Skeletal muscle tissue (tissue), 4 donors: ENCODE data around the gene SYDE2. TPM values are rescaled to one million over a fixed set of nuclear protein-coding genes. Genes with fewer than 3 reads are reported as not detected.
"Not testable (repeated sequence)": the region's sequence is repeated elsewhere in the genome, so short reads cannot be mapped to it uniquely, and the experiment has no call there.

Experiments used
- H3K27ac ChIP-seq: one replicate; pipeline ENCODE4 v1.7.0; 2013; ENCODE audit warnings: mild to moderate bottlenecking, low read depth, low read length, inconsistent platforms
- H3K27me3 ChIP-seq, 3 donors: one replicate each; pipeline ENCODE4 v1.7.0; 2013; ENCODE audit warnings: low read length in 3 of 3; ENCODE audit not compliant: control insufficient read depth in 3 of 3, insufficient read depth in 3 of 3
- H3K36me3 ChIP-seq, 3 donors: one replicate each; pipeline ENCODE4 v1.7.0; 2013; ENCODE audit warnings: low read length in 3 of 3; ENCODE audit not compliant: control insufficient read depth in 3 of 3, insufficient read depth in 3 of 3
- H3K4me1 ChIP-seq, 3 donors: one replicate each; pipeline ENCODE4 v1.7.0; 2013; ENCODE audit warnings: low read length in 3 of 3, mild to moderate bottlenecking in 3 of 3; ENCODE audit not compliant: control insufficient read depth in 3 of 3, insufficient read depth in 3 of 3
- H3K4me3 ChIP-seq, 3 donors: one replicate each; pipeline ENCODE4 v1.7.0; 2013; ENCODE audit warnings: low read length in 3 of 3
- H3K9ac ChIP-seq, 3 donors: one replicate each; pipeline ENCODE4 v1.7.0; 2013; ENCODE audit warnings: low read length in 3 of 3, mild to moderate bottlenecking in 3 of 3, moderate library complexity in 2 of 3, low read depth in 1 of 3
- H3K9me3 ChIP-seq, 3 donors: one replicate each; pipeline ENCODE4 v1.7.0; 2013; ENCODE audit warnings: low read length in 3 of 3; ENCODE audit not compliant: control insufficient read depth in 3 of 3
- total RNA-seq: library from RNA; depleted of rRNA; stranded (reverse); fragments of >200 nt; gene quantifications from one replicate; pipeline ENCODE4 v1.2.3, GENCODE V29; 2014
- donor health status: Osteomylitis.

SYDE2 gene
- total RNA-seq, 1 donor from 2014 or later, result 5.2 TPM

DNA sequence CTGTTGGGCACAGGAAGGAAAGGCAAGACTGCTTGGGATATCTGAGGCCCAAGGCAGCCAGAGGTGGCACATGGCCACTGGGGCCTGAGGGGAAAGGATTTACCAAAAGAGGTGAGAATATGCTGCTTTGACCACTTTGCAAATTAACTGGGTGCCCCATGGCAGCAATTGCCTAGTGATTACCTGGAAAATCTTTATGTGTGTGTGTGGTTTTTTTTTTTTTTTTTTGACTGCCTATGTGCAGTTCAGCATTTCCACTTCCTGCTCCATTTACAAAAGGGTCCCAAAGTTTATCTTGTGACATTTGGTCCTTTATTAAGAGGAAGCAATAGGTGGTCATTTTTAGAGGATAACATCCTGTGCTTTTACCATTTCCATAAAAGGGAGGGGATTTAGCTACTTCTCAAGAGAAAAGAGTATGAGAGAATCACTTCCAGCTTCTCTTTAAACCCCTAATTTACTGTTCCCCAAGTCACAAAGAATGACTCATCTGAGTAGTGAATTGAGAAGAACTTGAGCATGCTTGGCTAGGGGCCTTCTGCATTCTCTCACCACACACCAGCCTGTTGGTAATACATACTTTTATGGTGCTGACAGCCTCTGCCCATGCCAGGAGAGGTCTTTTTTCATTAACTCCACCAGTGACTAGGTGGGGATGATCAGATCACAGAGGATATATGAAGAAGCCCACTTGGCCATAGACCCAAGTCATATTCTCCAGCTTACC is 52.1 kb downstream of the SYDE2 start:
- no peak overlapping the region for H3K9ac ChIP-seq
- H3K4me3 ChIP-seq, result no peak overlapping the region
- peaks cover 0 to 2% (median 0%) of the 10 kb centered on the region in 3 donors for H3K27me3 ChIP-seq
- peaks cover 0 to 8% (median 2%) of the 10 kb centered on the region in 3 donors for H3K4me1 ChIP-seq
- no peaks in the 10 kb centered on the region for H3K36me3 ChIP-seq
- no peak overlapping the region for H3K27ac ChIP-seq
- H3K9me3 ChIP-seq, result no peaks in the 10 kb centered on the region

DNA sequence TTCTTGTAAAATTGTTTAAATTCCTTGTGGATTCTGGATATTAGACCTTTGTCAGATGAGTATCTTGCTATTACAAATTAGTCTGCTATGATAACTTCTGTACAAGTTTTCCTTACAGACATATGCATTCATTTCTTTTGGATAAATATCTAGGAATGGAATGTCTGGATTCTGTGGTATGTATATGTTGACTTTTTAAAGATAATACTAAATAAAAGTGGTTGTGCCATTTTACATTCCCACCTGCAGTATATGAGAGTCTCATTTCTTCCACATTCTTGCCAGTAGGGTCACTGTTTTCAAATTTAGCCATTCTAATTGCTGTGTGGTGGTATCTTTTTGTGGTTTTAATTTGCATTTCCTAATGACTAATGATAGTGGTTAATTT is 53.9 kb downstream of the SYDE2 start:
- Histone ChIP-seq H3K27me3 (peaks cover 0 to 2% (median 0%) of the 10 kb centered on the region in 3 donors), H3K36me3 (no peaks in the 10 kb centered on the region), H3K27ac (no peak overlapping the region), H3K9me3 (no peaks in the 10 kb centered on the region), H3K4me3 (no peak overlapping the region), H3K9ac (no peak overlapping the region), H3K4me1 (peaks cover 0 to 8% (median 2%) of the 10 kb centered on the region in 3 donors)

DNA sequence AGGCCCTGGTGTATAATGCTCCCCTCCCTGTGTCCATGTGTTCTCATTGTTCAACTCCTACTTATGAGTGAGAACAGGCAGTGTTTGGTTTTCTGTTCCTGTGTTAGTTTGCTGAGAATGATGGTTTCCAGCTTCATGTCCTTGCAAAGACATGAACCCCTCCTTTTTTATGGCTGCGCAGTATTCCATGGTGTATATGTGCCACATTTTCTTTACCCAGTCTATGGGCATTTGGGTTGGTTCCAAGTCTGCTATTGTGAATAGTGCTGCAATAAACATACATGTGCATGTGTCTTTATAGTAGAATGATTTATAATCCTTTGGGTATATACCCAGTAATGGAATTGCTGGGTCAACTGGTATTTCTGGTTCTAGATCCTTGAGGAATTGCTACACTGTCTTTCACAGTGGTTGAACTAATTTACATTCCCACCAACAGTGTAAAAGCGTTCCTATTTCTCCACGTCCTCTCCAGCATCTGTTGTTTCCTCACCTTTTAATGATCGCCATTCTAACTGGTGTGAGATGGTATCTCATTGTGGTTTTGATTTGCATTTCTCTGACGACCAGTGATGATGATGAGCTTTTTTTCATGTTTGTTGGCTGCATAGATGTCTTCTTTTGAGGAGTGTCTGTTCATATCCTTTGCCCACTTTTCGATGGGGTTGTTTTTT is 54.4 kb downstream of the SYDE2 start:
- not testable (repeated sequence) for H3K9me3 ChIP-seq, H3K27ac ChIP-seq, H3K36me3 ChIP-seq, H3K4me1 ChIP-seq, H3K4me3 ChIP-seq, H3K9ac ChIP-seq, H3K27me3 ChIP-seq

DNA sequence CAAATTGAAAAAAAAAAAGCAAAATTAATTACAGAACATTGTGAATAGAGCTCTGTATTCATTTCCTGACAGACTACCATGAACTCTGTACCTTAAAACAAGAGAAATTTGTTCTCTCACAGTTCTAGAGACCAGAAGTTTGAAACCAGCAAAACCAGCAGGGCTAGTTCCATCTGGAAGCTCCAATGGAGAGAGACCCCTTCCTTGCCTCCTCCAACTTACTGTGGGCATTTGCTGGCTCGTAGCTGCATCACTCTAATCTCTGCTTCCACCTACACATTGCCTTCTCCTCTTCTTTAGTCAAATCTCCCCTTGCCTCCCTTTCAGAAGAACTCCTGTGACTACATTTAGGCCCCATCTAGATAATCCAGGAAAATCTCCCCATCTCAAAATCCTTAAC is 56.5 kb downstream of the SYDE2 start:
- no peak overlapping the region for H3K4me3 ChIP-seq
- peaks cover 0 to 2% (median 0%) of the 10 kb centered on the region in 3 donors for H3K27me3 ChIP-seq
- no peak overlapping the region for H3K27ac ChIP-seq
- H3K36me3 ChIP-seq, result no peaks in the 10 kb centered on the region
- no peaks in the 10 kb centered on the region for H3K9me3 ChIP-seq
- peaks cover 0 to 1% (median 0%) of the 10 kb centered on the region in 3 donors for H3K4me1 ChIP-seq
- H3K9ac ChIP-seq, result no peak overlapping the region

DNA sequence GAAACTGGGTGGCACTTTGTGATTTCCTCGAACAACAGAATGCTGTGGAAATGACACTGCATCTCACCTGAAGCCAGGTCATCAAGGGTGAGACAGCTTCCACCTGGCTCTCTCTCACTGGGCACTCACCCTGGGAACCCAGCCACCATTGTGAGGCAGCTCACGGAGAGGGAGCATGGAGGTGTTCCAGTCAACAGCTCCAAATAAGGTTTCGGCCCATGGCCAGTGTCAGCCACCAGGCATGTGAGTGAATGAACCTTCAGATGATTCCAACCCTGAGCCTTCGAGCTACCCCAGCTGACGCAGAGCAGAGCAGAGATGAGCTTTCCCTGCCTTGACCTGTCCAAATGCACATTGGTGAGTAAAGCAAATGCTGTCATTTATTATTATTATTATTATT is 58.1 kb downstream of the SYDE2 start:
- Histone ChIP-seq H3K9ac (no peak overlapping the region), H3K4me3 (no peak overlapping the region), H3K4me1 (no peaks in the 10 kb centered on the region), H3K27ac (no peak overlapping the region), H3K27me3 (peaks cover 0 to 2% (median 0%) of the 10 kb centered on the region in 3 donors), H3K9me3 (no peaks in the 10 kb centered on the region), H3K36me3 (no peaks in the 10 kb centered on the region)

DNA sequence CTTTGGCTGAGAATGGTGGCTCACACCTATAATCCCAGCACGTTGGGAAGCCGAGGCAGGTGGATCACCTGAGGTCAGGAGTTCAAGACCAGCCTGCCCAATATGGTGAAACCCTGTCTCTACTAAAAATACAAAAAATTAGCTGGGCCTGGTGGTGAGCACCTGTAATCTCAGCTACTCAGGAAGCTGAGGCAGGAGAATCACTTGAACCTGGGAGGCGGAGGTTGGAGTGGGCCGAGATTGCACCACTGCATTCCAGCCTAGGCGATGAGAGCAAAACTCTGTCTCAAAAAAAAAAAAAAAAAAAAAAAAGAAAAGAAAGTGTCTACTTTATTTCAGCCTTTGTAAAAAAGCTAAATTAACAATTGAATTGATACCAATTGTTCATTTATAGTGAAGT is 62.4 kb downstream of the SYDE2 start:
- not testable (repeated sequence) for H3K36me3 ChIP-seq

DNA sequence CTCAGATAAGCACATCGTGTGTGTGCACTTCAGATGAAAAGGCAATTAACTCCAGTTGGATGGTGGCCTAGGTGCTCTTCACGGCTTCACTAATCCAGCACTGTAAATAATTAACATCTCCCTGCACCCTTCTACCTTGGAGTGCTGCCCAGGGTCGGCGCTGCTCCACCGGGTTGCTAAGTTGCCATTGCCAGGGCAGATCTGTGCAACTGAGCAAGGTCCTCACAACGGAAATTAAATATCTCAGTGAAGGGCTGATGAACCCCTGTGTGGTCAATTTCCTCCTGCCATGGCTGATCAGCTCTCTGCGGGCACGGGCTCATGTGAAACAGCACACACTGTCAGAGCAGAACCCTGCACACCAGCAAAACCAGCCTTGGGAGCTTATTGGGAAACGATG is 63.2 kb downstream of the SYDE2 start:
- no peak overlapping the region for H3K4me3 ChIP-seq
- H3K9ac ChIP-seq, result no peak overlapping the region
- H3K36me3 ChIP-seq, result no peaks in the 10 kb centered on the region
- no peaks in the 10 kb centered on the region for H3K9me3 ChIP-seq
- no peaks in the 10 kb centered on the region for H3K27me3 ChIP-seq
- no peak overlapping the region for H3K27ac ChIP-seq
- no peaks in the 10 kb centered on the region for H3K4me1 ChIP-seq

More for the DNA sequence above, 62.4 kb downstream of the SYDE2 start:
- not testable (repeated sequence) for H3K9ac ChIP-seq, H3K27ac ChIP-seq, H3K4me3 ChIP-seq, H3K9me3 ChIP-seq, H3K27me3 ChIP-seq, H3K4me1 ChIP-seq

DNA sequence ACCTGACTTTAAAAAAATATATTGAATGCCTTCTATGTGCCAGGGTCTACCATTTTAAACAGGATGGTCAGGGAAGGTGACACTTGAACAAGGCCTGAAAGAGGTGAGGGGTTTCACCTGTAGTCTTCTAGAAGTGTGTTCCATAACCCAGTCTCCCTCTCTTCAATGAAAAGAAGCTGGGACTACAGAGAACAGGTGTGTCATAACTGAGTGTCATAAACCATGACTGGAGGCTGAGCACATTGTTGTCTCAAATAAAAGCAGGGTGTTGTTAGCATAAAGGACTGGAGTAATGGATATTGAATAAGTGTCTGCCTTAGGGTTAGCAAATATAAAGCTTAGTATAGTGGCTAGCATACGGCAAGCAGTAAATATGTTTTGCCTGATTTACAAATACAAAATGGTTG is 65.4 kb downstream of the SYDE2 start:
- H3K4me3 ChIP-seq, result no peak overlapping the region
- H3K9me3 ChIP-seq, result no peaks in the 10 kb centered on the region
- no peak overlapping the region for H3K27ac ChIP-seq
- no peaks in the 10 kb centered on the region for H3K36me3 ChIP-seq
- no peaks in the 10 kb centered on the region for H3K27me3 ChIP-seq
- H3K4me1 ChIP-seq, result no peaks in the 10 kb centered on the region
- H3K9ac ChIP-seq, result no peak overlapping the region

DNA sequence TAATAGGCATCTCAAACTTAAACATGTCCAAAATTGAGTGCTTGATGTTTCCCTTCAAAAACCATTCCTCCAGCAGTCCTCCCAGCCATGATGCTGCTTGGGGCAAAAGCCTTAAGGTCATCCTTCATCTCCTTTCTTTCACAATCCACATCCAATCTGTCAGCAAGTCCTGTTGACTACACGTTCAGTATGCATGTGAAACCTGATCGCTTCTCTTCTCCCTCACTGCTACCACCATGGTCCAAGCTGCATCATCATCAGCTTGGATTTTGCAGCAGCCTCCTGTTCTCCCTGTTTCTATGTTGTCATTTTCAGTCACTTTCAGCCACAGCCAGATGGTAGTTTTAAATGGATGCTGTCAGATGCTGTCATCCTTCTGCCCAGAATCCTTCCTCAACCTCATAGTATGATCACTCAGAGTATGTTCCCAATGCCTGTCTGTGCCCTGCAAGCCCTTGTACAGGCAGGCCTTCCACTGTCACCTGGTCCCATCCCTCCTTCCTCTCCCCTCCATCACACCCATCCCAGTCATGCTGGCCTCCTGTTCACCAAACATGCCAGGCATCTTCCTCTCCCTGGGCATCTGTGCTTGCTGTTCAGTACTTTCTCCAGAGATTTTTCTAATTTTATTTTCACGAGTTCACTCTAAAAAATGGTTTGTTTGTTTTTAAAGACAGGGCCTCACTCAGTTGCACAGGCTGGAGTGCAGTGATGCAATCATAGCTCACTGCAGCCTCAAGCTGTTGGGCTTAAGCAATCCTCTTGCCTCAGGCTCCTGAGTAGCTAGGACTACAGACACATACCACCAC is 66.0 kb downstream of the SYDE2 start:
- Histone ChIP-seq H3K4me3 (no peak overlapping the region), H3K36me3 (no peaks in the 10 kb centered on the region), H3K27ac (no peak overlapping the region), H3K27me3 (no peaks in the 10 kb centered on the region), H3K4me1 (no peaks in the 10 kb centered on the region), H3K9me3 (no peaks in the 10 kb centered on the region), H3K9ac (no peak overlapping the region)
